ENCODE measurements around the gene ARHGAP42.

The ARHGAP42 gene

GRCh38 chr11:100719362-100719761 is 32.3 kb downstream of the ARHGAP42 start:
- Histone ChIP-seq H3K79me2 (ENCODE audit: insufficient read depth, low read length) (no peaks in the 10 kb centered on the region), H3K4me2 (ENCODE audit: low read depth, low read length, poor library complexity, severe bottlenecking) (no peak overlapping the region), H3F3A (ENCODE audit: insufficient read depth) (no peaks in the 10 kb centered on the region), H3K27me3 (ENCODE audit: low read length) (peaks cover 4% of the 10 kb centered on the region; the same call in 1 of the 2 replicates), H3K9me3 (ENCODE audit: insufficient read depth, low read length) (no peaks in the 10 kb centered on the region), H3K9me2 (replicated peaks; ENCODE audit: insufficient read depth, low read length) (no peaks in the 10 kb centered on the region), H3K4me3 (ENCODE audit: insufficient read depth, low read length, poor library complexity, severe bottlenecking) (no peak overlapping the region), H3K27ac (ENCODE audit: low read depth, low read length) (no peak overlapping the region), H3K9ac (ENCODE audit: low read length) (no peak overlapping the region), H3K36me3 (ENCODE audit: low read length) (no peaks in the 10 kb centered on the region), H2AFZ (ENCODE audit: low read depth, low read length, severe bottlenecking) (no peak overlapping the region), H4K20me1 (ENCODE audit: low read depth, low read length) (no peaks in the 10 kb centered on the region)
- TF ChIP-seq, protein P1, sequence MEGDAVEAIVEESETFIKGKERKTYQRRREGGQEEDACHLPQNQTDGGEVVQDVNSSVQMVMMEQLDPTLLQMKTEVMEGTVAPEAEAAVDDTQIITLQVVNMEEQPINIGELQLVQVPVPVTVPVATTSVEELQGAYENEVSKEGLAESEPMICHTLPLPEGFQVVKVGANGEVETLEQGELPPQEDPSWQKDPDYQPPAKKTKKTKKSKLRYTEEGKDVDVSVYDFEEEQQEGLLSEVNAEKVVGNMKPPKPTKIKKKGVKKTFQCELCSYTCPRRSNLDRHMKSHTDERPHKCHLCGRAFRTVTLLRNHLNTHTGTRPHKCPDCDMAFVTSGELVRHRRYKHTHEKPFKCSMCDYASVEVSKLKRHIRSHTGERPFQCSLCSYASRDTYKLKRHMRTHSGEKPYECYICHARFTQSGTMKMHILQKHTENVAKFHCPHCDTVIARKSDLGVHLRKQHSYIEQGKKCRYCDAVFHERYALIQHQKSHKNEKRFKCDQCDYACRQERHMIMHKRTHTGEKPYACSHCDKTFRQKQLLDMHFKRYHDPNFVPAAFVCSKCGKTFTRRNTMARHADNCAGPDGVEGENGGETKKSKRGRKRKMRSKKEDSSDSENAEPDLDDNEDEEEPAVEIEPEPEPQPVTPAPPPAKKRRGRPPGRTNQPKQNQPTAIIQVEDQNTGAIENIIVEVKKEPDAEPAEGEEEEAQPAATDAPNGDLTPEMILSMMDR (IDR thresholded peaks at IDR 0.05; ENCODE audit: insufficient read depth, low read length, poor library complexity, severe bottlenecking): no peak
- TF ChIP-seq EZH2phosphoT487 (conservative IDR thresholded peaks at IDR 0.05; ENCODE audit: low read length): no peak

GRCh38 chr11:100719809-100720221 is 32.7 kb downstream of the ARHGAP42 start:
- no peak overlapping the region for H3K4me2 ChIP-seq (ENCODE audit: low read depth, low read length, poor library complexity, severe bottlenecking)

GRCh38 chr11:100726680-100727079 is 39.6 kb downstream of the ARHGAP42 start:
- TF ChIP-seq, protein P1 (IDR thresholded peaks at IDR 0.05; ENCODE audit: insufficient read depth, low read length, poor library complexity, severe bottlenecking): no peak
- TF ChIP-seq EZH2phosphoT487 (conservative IDR thresholded peaks at IDR 0.05; ENCODE audit: low read length): no peak
- Histone ChIP-seq H3K9me3 (ENCODE audit: insufficient read depth, low read length) (no peaks in the 10 kb centered on the region), H3K9me2 (replicated peaks; ENCODE audit: insufficient read depth, low read length) (no peaks in the 10 kb centered on the region), H3K4me2 (ENCODE audit: low read depth, low read length, poor library complexity, severe bottlenecking) (no peak overlapping the region), H3K9ac (ENCODE audit: low read length) (no peak overlapping the region), H3K27ac (ENCODE audit: low read depth, low read length) (no peak overlapping the region), H3K27me3 (ENCODE audit: low read length) (no peaks in the 10 kb centered on the region), H3K79me2 (ENCODE audit: insufficient read depth, low read length) (no peaks in the 10 kb centered on the region), H3F3A (ENCODE audit: insufficient read depth) (no peaks in the 10 kb centered on the region), H4K20me1 (ENCODE audit: low read depth, low read length) (no peaks in the 10 kb centered on the region), H2AFZ (ENCODE audit: low read depth, low read length, severe bottlenecking) (no peak overlapping the region), H3K4me3 (ENCODE audit: insufficient read depth, low read length, poor library complexity, severe bottlenecking) (no peak overlapping the region), H3K36me3 (ENCODE audit: low read length) (no peaks in the 10 kb centered on the region)

More at GRCh38 chr11:100719809-100720221, 32.7 kb downstream of the ARHGAP42 start:
- Histone ChIP-seq H3F3A (ENCODE audit: insufficient read depth) (no peaks in the 10 kb centered on the region), H3K9me2 (replicated peaks; ENCODE audit: insufficient read depth, low read length) (no peaks in the 10 kb centered on the region), H3K4me3 (ENCODE audit: insufficient read depth, low read length, poor library complexity, severe bottlenecking) (no peak overlapping the region), H2AFZ (ENCODE audit: low read depth, low read length, severe bottlenecking) (no peak overlapping the region), H3K27ac (ENCODE audit: low read depth, low read length) (no peak overlapping the region), H3K9me3 (ENCODE audit: insufficient read depth, low read length) (no peaks in the 10 kb centered on the region), H3K36me3 (ENCODE audit: low read length) (no peaks in the 10 kb centered on the region), H4K20me1 (ENCODE audit: low read depth, low read length) (no peaks in the 10 kb centered on the region), H3K9ac (ENCODE audit: low read length) (no peak overlapping the region), H3K27me3 (ENCODE audit: low read length) (peaks cover 4% of the 10 kb centered on the region; the same call in 1 of the 2 replicates), H3K79me2 (ENCODE audit: insufficient read depth, low read length) (no peaks in the 10 kb centered on the region)
- TF ChIP-seq EZH2phosphoT487 (conservative IDR thresholded peaks at IDR 0.05; ENCODE audit: low read length): no peak
- TF ChIP-seq, protein P1 (IDR thresholded peaks at IDR 0.05; ENCODE audit: insufficient read depth, low read length, poor library complexity, severe bottlenecking): no peak

Data from SU-DHL-6 (cell line).